ENCODE results near the gene PLEKHF1.

Gene PLEKHF1

DNA sequence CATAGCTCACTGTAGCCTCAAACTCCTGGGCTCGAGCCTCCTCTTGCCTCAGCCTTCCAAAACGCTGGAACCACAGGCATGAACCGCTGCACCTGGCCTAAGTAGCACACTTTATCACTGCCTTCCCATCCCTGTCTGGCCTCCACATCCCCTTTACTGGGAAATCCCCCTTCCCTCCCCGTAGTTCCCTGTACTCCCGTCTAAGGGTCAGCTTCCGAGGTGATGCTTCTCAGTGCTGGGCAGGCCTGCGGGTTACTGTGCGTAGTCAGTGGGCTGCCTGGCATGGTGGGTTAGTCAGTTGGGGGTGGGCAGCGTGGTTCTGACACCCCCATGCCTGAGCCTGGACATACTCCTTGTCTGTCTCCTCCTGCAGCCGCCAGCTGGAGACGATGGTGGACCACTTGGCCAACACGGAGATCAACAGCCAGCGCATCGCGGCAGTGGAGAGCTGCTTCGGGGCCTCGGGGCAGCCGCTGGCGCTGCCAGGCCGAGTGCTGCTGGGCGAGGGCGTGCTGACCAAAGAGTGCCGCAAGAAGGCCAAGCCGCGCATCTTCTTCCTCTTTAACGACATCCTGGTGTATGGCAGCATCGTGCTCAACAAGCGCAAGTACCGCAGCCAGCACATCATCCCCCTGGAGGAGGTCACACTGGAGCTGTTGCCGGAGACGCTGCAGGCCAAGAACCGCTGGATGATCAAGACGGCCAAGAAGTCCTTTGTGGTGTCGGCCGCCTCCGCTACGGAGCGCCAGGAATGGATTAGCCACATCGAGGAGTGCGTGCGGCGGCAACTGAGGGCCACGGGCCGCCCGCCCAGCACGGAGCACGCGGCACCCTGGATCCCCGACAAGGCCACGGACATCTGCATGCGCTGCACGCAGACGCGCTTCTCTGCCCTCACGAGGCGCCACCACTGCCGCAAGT, 8.4 kb downstream of the PLEKHF1 start:
- Histone ChIP-seq H3K27me3 (ENCODE audit: control insufficient read depth, insufficient read depth, low read length) (no peaks in the 10 kb centered on the region), H3K27ac (ENCODE audit: low read depth, low read length) (no peak overlapping the region), H3K36me3 (ENCODE audit: control insufficient read depth, insufficient read depth, low read length) (peaks cover 26% of the 10 kb centered on the region), H3K4me1 (ENCODE audit: control insufficient read depth, insufficient read depth, low read length) (peaks cover 3% of the 10 kb centered on the region; the same call in 1 of the 2 replicates), H3K9ac (ENCODE audit: low read length) (no peak overlapping the region), H3K9me3 (ENCODE audit: control insufficient read depth, insufficient read depth, low read depth, low read length) (no peaks in the 10 kb centered on the region), H3K4me3 (ENCODE audit: low read depth, low read length) (no peak overlapping the region)

DNA sequence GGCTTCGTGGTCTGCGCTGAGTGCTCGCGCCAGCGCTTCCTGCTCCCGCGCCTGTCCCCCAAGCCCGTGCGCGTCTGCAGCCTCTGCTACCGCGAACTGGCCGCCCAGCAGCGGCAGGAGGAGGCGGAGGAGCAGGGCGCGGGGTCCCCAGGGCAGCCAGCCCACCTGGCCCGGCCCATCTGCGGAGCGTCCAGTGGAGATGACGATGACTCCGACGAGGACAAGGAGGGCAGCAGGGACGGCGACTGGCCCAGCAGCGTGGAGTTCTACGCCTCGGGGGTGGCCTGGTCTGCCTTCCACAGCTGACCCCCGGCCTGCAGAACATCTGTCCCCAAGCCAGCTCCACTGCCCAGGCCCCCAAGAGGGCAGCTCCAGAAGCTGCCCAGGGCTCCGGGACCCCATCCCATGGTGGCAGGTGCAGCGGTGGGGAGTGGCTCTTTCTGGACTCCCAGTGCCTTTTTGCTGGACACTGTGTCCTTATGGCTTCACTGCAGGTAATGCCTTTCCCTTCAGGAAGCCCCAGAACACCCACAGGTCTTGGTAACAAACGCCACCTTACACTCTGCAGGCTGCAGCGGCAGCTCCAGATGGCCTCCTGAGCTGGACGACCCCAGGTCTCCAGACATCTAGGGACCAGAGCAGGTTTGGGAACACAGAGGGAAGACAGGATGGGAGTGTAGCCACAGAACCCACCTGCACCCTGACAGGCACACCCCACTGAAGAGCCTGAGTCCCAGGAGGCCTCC, 9.3 kb downstream of the PLEKHF1 start:
- no peaks in the 10 kb centered on the region for H3K9me3 ChIP-seq (ENCODE audit: control insufficient read depth, insufficient read depth, low read depth, low read length)
- no peak overlapping the region for H3K4me3 ChIP-seq (ENCODE audit: low read depth, low read length)
- no peaks in the 10 kb centered on the region for H3K27me3 ChIP-seq (ENCODE audit: control insufficient read depth, insufficient read depth, low read length)
- H3K36me3 ChIP-seq (ENCODE audit: control insufficient read depth, insufficient read depth, low read length), result peaks cover 26% of the 10 kb centered on the region
- H3K27ac ChIP-seq (ENCODE audit: low read depth, low read length), result no peak overlapping the region
- no peaks in the 10 kb centered on the region for H3K4me1 ChIP-seq (ENCODE audit: control insufficient read depth, insufficient read depth, low read length)
- H3K9ac ChIP-seq (ENCODE audit: low read length), result no peak overlapping the region

DNA sequence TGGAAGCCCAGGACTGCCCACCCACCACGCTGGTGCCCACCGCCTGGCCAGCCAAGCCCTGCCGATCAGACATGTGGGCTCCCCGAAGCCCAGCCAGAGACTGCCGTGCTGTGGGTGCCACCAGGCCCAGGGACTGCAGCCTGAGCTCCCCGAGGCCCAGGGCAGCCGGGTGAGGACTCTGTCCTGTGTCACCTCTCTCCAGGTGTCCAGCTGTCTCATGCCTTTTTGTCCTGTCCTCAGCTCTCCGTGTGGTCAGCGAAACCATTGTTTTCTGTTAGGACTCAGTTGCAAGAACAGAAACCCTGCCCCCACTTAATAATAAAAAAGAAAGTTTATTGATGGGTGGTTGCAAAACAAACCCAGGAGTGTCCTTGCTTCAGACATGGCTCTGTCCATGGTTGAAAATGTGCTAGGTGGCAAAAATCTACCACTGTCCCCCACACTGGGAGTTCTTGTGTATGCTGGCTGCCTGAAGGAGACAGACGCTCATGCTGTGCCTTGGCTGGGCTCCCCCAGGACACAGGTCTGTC, 9.9 kb downstream of the PLEKHF1 start:
- no peaks in the 10 kb centered on the region for H3K9me3 ChIP-seq (ENCODE audit: control insufficient read depth, insufficient read depth, low read depth, low read length)
- no peaks in the 10 kb centered on the region for H3K4me1 ChIP-seq (ENCODE audit: control insufficient read depth, insufficient read depth, low read length)
- no peaks in the 10 kb centered on the region for H3K27me3 ChIP-seq (ENCODE audit: control insufficient read depth, insufficient read depth, low read length)
- no peak overlapping the region for H3K4me3 ChIP-seq (ENCODE audit: low read depth, low read length)
- no peak overlapping the region for H3K27ac ChIP-seq (ENCODE audit: low read depth, low read length)
- no peak overlapping the region for H3K9ac ChIP-seq (ENCODE audit: low read length)
- peaks cover 26% of the 10 kb centered on the region for H3K36me3 ChIP-seq (ENCODE audit: control insufficient read depth, insufficient read depth, low read length)

DNA sequence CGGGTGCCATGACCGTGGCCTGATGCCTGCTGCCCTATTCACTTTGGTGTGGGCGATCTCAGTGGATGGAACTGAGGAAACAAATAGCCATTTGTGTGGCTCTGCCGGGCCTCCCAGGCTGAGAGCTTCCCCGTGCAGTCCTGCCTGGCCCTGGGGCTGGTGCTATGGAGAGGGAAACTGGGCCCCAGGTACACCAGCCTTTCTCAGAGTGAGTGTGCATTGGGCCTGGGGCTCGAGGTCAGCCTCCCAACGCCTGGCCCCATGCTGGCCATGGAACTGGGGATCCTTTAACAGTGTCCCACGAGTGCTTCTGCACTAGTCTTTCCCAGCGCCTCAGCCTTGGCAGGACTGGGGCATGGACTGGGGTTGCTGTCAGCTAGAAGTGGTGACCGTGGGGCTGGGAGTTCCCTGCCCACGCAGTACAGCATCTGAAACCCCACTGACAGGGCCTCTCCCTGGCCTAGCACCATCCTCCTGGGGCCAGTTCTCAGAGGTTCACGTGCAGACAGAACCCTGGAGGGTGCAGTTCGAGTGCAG, 10.5 kb downstream of the PLEKHF1 start:
- H3K9me3 ChIP-seq (ENCODE audit: control insufficient read depth, insufficient read depth, low read depth, low read length), result no peaks in the 10 kb centered on the region
- no peaks in the 10 kb centered on the region for H3K4me1 ChIP-seq (ENCODE audit: control insufficient read depth, insufficient read depth, low read length)
- H3K4me3 ChIP-seq (ENCODE audit: low read depth, low read length), result no peak overlapping the region
- H3K36me3 ChIP-seq (ENCODE audit: control insufficient read depth, insufficient read depth, low read length), result peaks cover 26% of the 10 kb centered on the region
- H3K27me3 ChIP-seq (ENCODE audit: control insufficient read depth, insufficient read depth, low read length), result no peaks in the 10 kb centered on the region
- no peak overlapping the region for H3K9ac ChIP-seq (ENCODE audit: low read length)
- no peak overlapping the region for H3K27ac ChIP-seq (ENCODE audit: low read depth, low read length)

DNA sequence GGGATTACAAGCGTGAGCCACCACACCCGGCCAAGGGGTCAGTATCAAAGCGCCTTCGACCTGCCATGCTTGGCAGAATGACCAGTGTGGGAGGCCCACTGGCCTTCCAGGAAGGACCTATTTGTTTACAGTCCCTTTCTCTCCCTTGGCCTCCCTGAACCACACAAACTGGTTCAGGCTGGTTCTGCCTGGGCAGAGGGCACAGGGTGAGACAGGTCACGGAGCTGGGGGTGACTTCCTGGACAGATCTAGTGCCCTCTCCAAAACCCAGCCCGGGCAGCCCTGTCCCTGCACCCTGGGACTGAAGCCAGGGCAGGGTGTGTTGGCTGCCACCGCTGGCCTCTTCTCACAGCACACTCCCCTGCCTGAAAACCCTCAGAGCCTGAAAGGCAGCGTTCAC, 11.3 kb downstream of the PLEKHF1 start:
- no peak overlapping the region for H3K4me3 ChIP-seq (ENCODE audit: low read depth, low read length)
- no peak overlapping the region for H3K27ac ChIP-seq (ENCODE audit: low read depth, low read length)
- no peaks in the 10 kb centered on the region for H3K4me1 ChIP-seq (ENCODE audit: control insufficient read depth, insufficient read depth, low read length)
- H3K36me3 ChIP-seq (ENCODE audit: control insufficient read depth, insufficient read depth, low read length), result peaks cover 26% of the 10 kb centered on the region
- H3K9me3 ChIP-seq (ENCODE audit: control insufficient read depth, insufficient read depth, low read depth, low read length), result no peaks in the 10 kb centered on the region
- H3K9ac ChIP-seq (ENCODE audit: low read length), result no peak overlapping the region
- no peaks in the 10 kb centered on the region for H3K27me3 ChIP-seq (ENCODE audit: control insufficient read depth, insufficient read depth, low read length)

DNA sequence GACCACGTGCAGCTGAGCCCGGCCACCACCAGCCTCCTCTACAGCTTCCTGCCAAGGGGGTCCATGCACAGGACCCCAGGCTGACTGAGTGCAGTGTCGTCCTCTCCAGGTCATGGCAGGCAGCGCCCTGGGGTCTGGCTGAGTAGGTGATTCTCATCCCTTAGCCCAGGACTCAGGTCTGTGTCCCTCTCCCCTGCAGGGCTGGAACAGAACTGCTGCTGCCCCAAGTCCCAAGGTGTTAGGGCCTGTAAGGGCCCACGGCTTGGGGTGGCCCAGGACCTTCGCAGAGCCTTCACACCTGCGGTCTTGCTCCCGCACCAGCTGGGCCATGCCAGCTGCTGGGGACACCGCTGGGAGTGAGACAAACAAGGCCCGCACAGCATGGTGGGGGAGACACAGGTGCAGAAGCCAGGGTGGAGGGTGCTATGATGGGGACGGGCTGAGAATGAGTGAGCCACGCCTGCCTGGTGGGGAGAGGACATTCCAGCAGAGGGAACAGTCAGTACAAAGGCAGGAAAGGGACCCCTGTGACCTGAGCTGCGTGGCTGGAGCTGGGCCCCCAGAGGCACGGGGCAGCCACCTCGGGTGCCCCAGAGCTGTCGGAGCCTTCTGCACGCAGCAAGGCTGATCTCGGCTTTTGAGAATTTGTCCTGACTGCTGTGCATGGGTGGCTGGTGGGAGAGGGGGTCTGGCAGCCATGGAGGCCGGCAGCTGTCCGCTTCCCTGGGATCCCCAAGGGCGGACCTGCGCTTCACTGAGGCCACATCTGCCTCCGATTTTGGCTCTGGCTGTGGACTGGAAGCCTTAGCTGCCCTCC, 11.9 kb downstream of the PLEKHF1 start:
- Histone ChIP-seq H3K4me1 (ENCODE audit: control insufficient read depth, insufficient read depth, low read length) (no peaks in the 10 kb centered on the region), H3K9ac (ENCODE audit: low read length) (no peak overlapping the region), H3K9me3 (ENCODE audit: control insufficient read depth, insufficient read depth, low read depth, low read length) (no peaks in the 10 kb centered on the region), H3K27me3 (ENCODE audit: control insufficient read depth, insufficient read depth, low read length) (no peaks in the 10 kb centered on the region), H3K4me3 (ENCODE audit: low read depth, low read length) (no peak overlapping the region), H3K36me3 (ENCODE audit: control insufficient read depth, insufficient read depth, low read length) (peaks cover 26% of the 10 kb centered on the region), H3K27ac (ENCODE audit: low read depth, low read length) (no peak overlapping the region)

DNA sequence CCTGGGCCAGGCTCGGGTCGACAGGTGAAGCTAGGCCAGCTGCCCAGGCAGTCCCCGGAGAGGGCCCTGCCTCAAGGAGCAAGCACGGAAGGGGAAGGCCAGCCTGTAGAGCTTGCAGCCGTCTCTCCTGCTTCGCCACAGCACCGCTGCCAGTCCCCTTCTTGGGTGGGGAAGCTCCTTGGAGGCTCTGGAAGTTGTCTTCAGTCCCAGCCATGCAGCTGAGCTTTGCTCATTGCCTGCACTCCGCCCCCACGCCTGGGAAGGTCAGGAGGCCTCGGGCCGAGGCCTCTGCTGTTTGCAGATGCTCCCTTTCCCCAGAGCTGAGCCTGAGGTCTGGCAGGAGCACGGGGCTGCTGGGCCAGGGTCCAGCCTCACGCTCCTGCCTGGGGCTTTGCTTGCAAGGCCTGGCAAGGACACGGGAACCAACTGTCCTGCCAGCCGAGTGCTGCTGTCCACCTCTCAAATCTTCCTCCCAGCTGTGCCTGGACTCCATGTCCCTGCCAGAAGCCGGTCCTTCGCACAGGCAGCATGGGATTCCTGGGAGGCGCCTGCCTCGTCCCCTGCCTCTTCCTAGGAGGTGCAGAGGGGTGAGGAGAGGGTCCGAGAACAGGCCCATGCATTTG, 13.3 kb downstream of the PLEKHF1 start:
- Histone ChIP-seq H3K9ac (ENCODE audit: low read length) (no peak overlapping the region), H3K27ac (ENCODE audit: low read depth, low read length) (no peak overlapping the region), H3K4me1 (ENCODE audit: control insufficient read depth, insufficient read depth, low read length) (peaks cover 4% of the 10 kb centered on the region; the same call in 1 of the 2 replicates), H3K27me3 (ENCODE audit: control insufficient read depth, insufficient read depth, low read length) (no peaks in the 10 kb centered on the region), H3K9me3 (ENCODE audit: control insufficient read depth, insufficient read depth, low read depth, low read length) (no peaks in the 10 kb centered on the region), H3K36me3 (ENCODE audit: control insufficient read depth, insufficient read depth, low read length) (peaks cover 26% of the 10 kb centered on the region), H3K4me3 (ENCODE audit: low read depth, low read length) (no peak overlapping the region)

DNA sequence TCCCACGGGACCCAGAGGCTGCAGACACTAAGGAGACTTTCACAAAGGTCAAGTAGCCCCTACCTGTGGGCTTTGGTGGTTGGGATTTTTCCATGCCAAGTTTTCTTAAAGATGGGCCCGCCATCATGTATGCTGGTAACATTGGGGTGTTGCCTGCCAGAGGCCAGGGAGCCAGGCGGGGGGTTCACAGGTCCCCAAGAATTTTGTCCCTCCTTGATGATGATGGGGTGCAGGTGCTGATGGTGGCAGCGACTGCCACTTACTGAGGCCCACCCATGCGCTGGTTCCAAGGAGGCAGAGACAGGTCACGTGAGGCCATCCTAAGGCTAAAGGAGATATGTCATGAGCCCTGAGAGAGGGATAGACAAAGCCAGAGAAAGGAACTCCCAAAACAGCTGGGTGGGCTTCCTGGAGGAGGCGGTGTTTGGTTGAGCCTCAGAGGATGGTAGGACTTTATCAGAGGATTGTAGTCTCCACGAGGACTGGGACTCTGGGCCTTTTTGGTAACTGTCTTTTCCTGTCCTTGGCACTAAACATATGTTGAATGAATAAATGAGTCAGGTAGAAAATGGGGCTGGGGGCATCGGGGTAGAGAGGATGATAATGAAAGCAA, 14.4 kb downstream of the PLEKHF1 start:
- no peak overlapping the region for H3K9ac ChIP-seq (ENCODE audit: low read length)
- no peak overlapping the region for H3K27ac ChIP-seq (ENCODE audit: low read depth, low read length)
- H3K27me3 ChIP-seq (ENCODE audit: control insufficient read depth, insufficient read depth, low read length), result no peaks in the 10 kb centered on the region
- no peaks in the 10 kb centered on the region for H3K9me3 ChIP-seq (ENCODE audit: control insufficient read depth, insufficient read depth, low read depth, low read length)
- H3K36me3 ChIP-seq (ENCODE audit: control insufficient read depth, insufficient read depth, low read length), result peaks cover 15% of the 10 kb centered on the region
- peaks cover 4% of the 10 kb centered on the region; the same call in 1 of the 2 replicates for H3K4me1 ChIP-seq (ENCODE audit: control insufficient read depth, insufficient read depth, low read length)
- H3K4me3 ChIP-seq (ENCODE audit: low read depth, low read length), result no peak overlapping the region

DNA sequence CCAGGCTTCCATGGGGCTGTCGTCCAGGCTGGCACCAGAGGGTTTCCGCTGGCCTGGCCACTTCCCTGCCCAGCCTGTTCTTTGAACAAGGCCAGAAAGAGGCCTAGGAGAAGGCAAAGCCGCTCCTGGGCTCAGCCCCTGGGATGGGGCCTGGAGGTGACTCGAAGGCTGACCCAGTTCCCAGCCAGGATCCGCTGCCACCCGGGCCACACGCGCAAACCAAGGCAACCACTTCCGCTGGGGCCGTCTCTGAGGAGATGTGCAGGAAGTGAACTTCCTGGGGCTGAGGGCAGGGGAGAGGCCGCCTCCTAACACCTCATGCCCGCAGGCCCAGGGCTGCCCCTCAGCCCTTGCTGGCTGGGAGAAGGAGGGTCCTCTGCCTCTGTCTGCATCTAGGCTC, 15.2 kb downstream of the PLEKHF1 start:
- Histone ChIP-seq H3K36me3 (ENCODE audit: control insufficient read depth, insufficient read depth, low read length) (peaks cover 7% of the 10 kb centered on the region), H3K4me1 (ENCODE audit: control insufficient read depth, insufficient read depth, low read length) (peaks cover 4% of the 10 kb centered on the region; the same call in 1 of the 2 replicates), H3K27ac (ENCODE audit: low read depth, low read length) (no peak overlapping the region), H3K9ac (ENCODE audit: low read length) (no peak overlapping the region), H3K27me3 (ENCODE audit: control insufficient read depth, insufficient read depth, low read length) (no peaks in the 10 kb centered on the region), H3K9me3 (ENCODE audit: control insufficient read depth, insufficient read depth, low read depth, low read length) (no peaks in the 10 kb centered on the region), H3K4me3 (ENCODE audit: low read depth, low read length) (no peak overlapping the region)

DNA sequence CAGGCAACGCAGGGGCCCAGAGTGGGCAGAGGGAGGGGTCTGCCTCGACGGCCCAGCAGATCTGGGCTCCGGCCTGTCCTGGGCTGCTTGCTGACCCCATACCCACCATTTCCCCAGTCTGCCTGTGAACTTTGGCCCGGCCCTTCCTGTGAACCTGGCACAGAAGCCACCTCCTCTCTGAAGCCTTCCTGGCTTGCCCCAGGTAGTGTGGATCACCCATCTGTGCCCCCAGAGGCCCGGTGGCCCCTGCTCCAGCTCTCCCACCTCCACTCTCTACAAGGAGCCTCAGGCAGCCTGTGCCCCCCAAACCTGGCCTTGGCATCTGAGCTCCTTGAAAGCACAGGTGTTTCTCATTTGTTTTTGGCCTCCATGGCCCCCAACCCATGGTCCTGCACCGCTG, 15.7 kb downstream of the PLEKHF1 start:
- Histone ChIP-seq H3K27ac (ENCODE audit: low read depth, low read length) (no peak overlapping the region), H3K27me3 (ENCODE audit: control insufficient read depth, insufficient read depth, low read length) (no peaks in the 10 kb centered on the region), H3K4me1 (ENCODE audit: control insufficient read depth, insufficient read depth, low read length) (peaks cover 4% of the 10 kb centered on the region; the same call in 1 of the 2 replicates), H3K36me3 (ENCODE audit: control insufficient read depth, insufficient read depth, low read length) (peaks cover 2% of the 10 kb centered on the region; the same call in 1 of the 2 replicates), H3K9me3 (ENCODE audit: control insufficient read depth, insufficient read depth, low read depth, low read length) (no peaks in the 10 kb centered on the region), H3K9ac (ENCODE audit: low read length) (no peak overlapping the region), H3K4me3 (ENCODE audit: low read depth, low read length) (no peak overlapping the region)
